GM18511 (cell line): ENCODE measurements around the gene EMP1.

ENCODE experiments used
- ATAC-seq: cut with Tn5 transposase; IDR thresholded peaks from one replicate; pipeline ENCODE4 v1.9.1; 2021; ENCODE audit warnings: mild to moderate bottlenecking, moderate library complexity; ENCODE audit not compliant: unreplicated experiment

Gene EMP1

DNA sequence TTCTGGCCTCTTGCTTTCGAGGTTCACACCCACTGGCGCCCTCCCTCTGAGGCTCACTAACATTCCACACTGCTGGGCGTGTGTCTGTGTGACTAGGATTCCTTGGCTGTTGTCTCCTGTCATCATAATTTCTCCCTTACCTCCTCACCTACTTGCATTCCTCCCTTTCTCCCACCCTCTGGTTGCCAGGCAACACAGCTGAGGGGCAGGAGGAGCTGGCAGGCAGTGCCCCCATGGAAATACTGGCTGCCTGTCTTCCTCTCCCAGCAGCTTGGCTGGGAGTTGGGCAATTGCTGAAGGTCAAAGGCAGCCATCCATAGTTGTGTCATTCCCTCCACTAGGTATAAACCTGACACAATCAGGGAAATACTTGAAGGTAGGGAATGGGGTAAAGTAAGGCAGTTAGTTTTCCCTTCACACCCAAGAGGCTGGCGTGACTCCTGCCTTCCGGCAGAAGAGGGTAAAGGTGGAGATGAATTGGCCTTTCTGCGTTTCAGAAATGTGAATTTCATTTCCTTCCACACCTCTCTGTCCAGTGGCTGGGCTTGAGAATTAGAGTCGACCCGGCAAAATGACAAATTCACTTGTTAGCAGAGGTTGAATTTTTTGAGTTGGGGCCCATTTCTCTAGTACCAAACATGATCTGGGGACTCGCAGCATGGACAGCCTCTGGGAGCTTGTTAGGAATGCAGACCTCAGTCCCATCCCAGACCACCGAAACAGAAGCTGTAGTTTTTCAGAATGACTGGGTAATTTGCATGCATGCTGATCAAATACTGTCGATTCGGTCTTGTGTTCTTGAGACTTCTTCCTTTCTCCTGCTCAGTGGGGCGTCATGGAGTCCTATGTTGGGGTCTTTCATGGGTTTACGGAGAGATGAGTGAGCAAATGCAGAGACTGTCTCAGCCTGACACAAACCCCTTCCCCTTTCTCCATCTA is 24.3 kb upstream of the EMP1 start:
- peak; percentile 43 for ATAC-seq

- peak; percentile 94 for ATAC-seq
Measured at GRCh38 chr12:13173012-13173932, 23.3 kb upstream of the EMP1 start.

- ATAC-seq, result no peak
Measured at GRCh38 chr12:13175499-13175898, 21.0 kb upstream of the EMP1 start.

DNA sequence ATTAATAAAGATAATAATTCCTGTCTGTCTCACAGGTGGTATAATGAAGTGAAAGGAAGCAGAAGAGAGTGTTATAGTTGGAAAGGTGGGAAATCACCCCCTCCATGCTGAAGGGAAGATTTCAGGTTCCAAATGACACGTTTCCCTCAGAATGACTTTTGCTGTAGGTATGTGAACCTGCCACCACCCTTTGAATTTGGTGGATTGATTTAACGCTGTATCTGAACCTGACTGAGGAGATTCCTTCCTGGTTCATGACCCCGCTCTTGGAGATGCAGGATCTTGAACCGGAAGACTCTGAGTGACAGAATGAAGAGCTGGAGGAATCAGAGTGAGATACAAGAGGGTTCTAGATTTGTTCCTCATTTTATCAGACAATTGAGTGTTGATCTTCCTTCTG is 20.3 kb upstream of the EMP1 start:
- no peak for ATAC-seq

DNA sequence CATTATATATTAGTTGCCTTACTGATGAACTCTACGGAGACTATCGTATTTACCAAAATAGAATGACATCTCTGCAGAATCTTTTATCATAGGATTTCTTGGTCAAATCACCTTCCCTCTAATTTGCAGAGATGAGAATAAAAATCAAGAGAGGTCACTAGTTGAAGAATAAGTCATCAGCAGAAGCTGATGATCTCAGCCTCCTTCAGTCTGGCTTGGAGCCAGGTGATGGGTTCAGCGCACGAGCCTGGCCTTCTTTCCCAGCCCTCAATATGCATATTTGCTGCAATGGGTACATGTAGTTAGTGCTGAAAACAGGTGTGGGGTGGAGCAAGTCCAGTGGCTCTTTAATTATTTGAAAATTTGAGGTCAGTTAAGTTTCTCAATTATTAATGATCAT is 19.2 kb upstream of the EMP1 start:
- no peak for ATAC-seq

DNA sequence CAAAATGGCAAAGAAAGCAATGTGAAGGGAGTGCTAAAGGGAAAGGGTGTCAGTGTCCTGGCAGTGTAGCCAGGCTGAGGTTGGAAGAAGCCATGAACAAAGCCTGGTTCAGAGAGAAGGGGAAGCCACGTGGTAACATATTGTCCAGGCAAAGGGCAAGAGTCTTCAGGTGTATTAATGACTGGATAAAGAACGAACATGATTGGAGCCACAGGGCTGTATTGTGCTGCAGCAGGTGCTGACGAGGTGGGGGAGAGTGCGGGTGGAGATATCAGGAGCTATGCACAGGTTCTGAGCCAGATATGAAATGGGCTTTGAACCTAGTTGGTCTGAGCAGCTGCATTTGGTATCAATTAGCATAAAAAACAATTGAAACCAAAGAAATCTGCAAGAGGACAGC is 18.6 kb upstream of the EMP1 start:
- ATAC-seq, result no peak

GRCh38 chr12:13178568-13179210 is 17.8 kb upstream of the EMP1 start:
- no peak for ATAC-seq

DNA sequence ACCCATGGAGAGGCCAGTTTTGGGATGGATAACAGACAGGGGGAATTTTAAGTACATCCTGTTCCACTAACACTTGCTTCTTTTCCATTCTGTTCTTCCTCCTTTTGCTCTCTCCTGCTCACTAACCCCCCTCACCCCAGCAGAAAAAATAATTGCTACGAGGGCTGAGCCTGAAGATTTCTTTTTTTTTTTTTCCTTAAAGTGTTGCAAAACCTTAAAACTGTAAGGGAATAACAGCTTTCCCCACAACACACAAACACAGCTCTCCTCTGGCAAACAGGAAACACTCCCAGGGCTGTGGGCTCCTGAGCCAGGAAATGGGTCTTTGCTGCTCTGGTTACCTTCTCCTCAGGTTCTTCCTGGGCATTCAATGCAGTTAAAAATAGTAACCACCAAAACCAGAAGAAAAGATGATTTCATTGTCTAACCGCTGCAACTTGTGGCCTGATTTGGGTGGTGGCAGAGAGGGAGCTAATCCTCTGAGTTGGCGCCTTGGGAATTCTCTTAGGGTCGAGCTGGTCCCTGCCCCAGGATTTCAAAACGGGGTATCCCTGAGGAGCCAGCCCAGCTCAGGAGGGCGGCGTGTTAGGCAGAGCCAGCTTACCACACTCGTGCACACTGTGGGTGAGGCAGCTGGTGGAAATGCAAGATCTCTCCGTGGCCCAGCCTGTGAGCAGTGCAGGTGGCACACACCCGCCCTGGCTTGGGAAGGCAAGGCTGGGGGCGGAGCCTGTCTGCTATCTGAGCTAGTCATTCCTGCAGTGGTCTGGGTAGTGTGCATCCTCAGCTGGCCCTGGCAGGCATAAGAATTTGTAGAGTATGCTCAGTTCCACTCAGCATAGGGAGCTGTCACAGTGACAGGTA is 17.1 kb upstream of the EMP1 start:
- peak; percentile 73 for ATAC-seq

DNA sequence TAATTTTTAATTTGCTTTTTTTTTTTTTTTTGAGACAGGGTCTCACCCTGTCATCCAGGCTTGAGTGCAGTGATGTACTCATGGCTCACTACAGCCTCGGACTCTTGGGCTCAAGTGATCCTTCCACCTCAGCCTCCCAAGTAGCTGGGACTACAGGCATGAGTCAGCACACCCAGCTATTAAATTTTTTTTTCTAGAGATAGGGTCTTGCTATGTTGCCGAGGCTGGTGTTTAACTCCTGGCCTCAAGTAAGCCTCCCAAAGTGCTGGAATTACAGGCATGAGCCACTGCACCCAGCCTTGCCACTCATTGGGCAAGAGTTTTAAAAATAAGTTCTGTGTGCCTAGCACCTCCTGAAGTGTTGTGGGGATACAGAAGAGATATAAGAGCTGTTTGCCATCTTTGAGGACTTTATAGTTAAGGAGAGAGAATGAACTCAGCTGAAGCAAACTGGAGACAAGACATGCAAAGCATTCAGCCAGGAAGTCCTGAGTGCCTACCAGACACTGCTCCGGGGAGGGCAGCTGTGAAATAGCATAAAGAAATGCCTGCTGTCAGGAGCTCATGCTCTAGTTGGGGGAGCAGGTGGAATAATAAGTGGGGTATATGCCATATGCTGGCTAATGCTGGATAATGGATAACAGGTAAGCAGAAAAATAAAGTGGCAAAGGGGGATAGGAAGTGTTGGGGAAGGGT is 15.0 kb upstream of the EMP1 start:
- no peak for ATAC-seq

- no peak for ATAC-seq
Measured at GRCh38 chr12:13182881-13183280, 13.6 kb upstream of the EMP1 start.

DNA sequence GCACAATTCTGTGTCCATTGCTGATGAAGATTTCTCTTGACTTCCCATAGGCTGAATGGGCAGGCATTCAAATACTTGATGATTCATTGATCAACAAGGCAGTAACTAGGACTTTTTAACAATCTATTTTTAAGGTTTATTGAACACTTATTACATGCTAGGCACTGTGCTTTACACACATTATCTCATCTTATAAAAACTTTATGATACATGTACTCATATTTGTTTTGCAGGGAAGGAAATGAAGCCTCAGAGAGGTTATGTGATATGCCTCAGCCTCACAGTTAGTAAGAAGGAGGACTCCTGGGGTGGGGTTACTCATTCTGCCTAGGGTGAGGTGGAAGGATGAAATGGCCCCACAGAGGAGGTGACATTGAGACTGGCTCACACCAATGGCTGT is 12.9 kb upstream of the EMP1 start:
- ATAC-seq, result no peak

DNA sequence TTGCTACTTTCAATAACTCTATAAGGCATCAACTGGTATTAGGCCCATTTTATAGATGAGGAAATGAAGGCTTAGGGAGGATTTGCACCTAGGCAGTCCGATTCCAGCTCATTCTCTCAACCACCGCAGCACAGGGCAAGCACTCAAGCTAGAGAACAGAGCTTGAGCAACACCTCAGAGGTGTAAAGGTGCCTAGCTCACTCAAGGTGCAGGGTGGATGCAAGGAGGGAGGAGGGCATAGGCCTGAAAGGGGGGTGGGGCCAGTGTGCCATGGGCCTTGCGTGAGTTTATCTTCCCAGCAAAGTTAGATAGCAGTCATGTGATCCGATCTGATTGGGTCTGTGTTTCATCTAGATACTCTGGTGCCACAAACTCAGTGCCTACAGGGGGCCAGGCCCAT is 10.2 kb upstream of the EMP1 start:
- ATAC-seq, result no peak

DNA sequence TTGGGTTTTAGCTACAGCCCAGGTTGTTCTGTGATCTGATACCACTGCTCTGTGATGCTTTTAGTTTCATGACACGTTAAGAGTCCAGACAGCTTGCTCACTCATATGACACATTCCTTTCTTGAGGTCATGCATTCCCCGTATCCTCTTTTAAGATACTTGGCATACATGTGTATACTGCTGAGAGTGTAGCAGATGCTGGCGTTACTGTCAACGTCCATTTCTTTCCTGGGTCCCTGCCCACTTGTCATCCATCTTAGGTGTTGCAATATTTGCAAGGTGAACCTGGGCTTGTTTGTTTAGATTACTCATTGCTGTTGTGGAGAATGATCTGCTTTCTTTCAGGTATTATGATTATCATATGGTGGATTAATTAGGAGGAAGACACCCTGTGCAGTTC is 9.1 kb upstream of the EMP1 start:
- ATAC-seq, result peak; percentile 64

DNA sequence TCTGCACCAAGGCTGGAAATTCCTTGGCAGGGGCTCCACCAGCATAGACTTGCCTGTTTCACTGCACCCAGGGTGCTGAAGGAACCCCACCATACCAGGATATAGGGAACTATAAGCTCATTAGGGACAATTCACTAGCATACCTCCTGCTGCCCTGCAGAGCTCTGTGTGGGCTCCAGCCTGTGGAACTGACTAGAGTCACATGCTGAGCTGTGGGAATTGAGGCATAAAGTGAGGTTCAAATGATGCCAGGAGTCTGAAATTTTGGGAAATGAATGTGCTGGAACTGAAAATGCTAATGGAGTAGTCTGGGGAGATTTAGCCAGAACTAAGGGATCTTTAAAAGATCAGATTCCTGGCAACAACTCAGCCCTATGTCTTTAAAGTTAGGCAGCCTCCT is 7.3 kb upstream of the EMP1 start:
- no peak for ATAC-seq

DNA sequence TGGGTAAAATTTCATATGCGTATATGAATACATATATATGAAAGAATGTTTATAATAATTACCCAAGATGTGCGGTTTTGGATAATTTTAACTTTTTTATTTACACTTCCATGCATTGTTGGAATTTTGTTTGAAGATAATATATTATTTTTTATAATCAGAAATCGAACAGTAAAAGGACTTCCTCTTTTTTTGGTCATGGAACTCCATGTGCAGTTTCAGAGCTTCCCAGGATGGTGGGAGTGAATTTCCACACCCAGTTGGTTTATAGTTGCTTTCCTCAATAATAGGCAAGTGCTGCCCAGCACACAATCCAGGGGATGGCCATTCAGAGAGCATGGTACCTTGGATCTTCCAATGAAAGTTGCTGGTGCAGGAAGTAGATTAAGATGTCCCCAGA is 6.3 kb upstream of the EMP1 start:
- no peak for ATAC-seq

DNA sequence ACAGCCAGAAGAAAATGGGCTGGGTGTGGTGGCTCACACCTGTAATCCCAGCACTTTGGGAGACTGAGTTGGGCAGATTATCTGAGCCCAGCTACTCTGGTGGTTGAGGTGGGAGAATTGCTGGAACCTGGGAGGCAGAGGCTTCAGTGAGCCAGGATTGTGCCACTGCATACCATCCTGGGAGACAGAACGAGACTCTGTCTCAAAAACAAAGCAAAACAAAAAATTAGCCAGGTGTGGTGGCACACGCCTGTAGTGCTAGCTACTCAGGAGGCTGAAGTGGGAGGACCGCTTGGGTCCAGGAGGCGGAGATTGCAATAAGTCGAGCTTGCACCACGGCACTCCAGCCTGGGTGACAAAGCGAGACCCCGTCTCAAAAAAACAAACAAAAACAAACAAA is 3.8 kb upstream of the EMP1 start:
- ATAC-seq, result no peak

DNA sequence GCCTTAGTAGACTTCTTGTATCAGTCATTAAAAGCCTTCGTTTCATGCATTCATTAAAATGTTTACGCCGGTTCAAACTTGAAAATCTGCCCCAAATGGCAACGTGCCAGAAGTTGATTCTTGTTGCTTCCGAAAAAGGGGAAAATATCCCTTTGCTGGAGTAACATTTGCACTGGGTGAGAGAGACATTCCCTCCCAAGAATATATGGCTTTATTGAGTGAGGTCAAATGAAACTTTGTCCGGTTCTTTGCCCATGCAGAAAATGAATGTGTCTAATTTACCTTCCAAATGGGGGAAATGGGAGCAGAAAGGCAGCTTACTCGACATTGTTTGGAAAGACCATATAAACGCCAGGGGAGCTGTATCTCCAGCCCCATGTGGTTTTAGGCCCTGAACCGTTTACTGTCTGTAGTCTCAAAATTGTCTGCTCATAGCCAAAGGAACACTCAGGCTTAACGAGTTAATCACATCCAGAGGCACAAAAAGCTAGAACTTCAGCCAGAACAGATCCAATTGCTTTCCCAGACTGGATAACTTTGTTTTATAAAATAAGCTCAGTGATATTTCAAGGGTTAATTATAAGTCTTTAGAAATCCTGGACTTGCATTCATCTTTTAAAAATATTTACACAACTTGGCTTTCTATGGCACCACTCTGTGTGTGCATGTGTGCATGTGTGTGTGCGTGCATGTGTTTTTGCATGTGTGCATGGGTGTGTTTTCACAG is 2.9 kb upstream of the EMP1 start:
- no peak for ATAC-seq

DNA sequence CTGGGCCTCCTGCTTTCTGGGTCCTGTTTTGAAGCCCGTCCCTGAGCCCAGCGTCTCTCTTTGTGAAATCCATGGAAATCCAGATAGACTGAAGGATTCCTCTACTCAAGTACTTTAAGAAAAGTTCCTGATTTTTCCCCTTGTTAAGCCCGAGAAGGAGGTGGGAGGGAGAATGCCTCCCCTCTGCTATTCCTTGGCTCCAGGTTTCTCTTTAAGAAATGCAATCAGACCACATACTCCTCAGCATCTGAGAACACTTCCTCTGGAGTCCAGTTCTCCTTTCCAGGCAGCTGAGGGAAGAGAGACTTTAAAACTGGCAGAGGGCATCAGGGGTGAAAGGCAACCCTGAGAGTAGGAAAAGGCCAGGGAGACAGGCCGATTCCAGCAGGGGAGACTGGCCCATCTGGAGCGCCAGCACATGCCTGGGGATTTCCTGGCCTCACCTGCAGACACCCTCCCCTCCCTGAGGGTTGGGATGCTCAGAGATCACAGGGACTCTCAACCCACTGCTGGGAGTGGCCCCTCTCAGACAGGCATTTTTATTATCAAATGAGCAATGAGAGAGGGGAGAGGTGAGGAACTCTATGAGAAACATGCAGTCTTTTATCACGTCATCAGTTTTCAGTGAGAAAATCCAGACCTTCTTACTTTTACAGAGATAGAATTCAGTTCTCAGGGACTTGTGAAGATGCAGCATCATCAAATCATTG is 2.0 kb upstream of the EMP1 start:
- no peak for ATAC-seq

- no peak for ATAC-seq
Measured at GRCh38 chr12:13195250-13195649, 1.3 kb upstream of the EMP1 start.
